H1 (cell line): ENCODE data around the gene KRTAP2-4. TPM values are rescaled to one million over a fixed set of nuclear protein-coding genes. Genes with fewer than 3 reads are reported as not detected.

Experiments
- ATF3 ChIP-seq: IDR thresholded peaks from 2 replicates; pipeline ENCODE4 v1.6.1; 2011; ENCODE audit warnings: low read depth, mild to moderate bottlenecking, low read length; ENCODE audit not compliant: insufficient read depth
- RBBP5 ChIP-seq: IDR thresholded peaks from 2 replicates; pipeline ENCODE4 v1.7.1; 2012; ENCODE audit warnings: low read depth, mild to moderate bottlenecking, inconsistent platforms, low read length, moderate library complexity, borderline replicate concordance
- SP4 ChIP-seq: IDR thresholded peaks from 2 replicates; pipeline ENCODE4 v1.6.1; 2012; ENCODE audit warnings: low read length, inconsistent platforms
- ZNF274 ChIP-seq: IDR thresholded peaks from 2 replicates; pipeline ENCODE4 v1.7.0; 2012; ENCODE audit warnings: low read length, borderline replicate concordance; ENCODE audit errors: extremely low read depth
- polyA plus RNA-seq, 7 experiments: library from polyadenylated mRNA; depleted of rRNA in 3 of 7; stranded (reverse) in 5 of 7; unstranded in 2 of 7; fragments of >200 nt in 5 of 7; fragments of 200-250 nt in 2 of 7; gene quantifications; 1 replicate in 5 of 7; 2 replicates in 1 of 7; 4 replicates in 1 of 7; pipeline versions ENCODE4 v1.2.1 to v1.2.3, GENCODE V29; 2011 to 2013; ENCODE audit warnings: missing spikeins in 2 of 7, mixed read lengths in 2 of 7
- total RNA-seq: library from RNA; stranded (reverse); fragmentation: NEBNext Ultra II Directional; extraction: Animal tissue kit (Norgen Biotek cat#: 25700); gene quantifications from 2 replicates; pipeline ENCODE4 v1.2.1, GENCODE V29; 2021

KRTAP2-4 gene
- total and polyA plus RNA-seq, 2 of the 8 experiments (the other 6 are each of a cell fraction or from before 2014, with no cell fraction given), result not detected

GRCh38 chr17:41069031-41069430 lies 3.4 kb upstream of the KRTAP2-4 start (continued):
- no peak for TF ChIP-seq RBBP5
- no peak for TF ChIP-seq SP4
- TF ChIP-seq ZNF274, result no peak
- no peak for TF ChIP-seq ATF3
